Activated CD4-positive, CD25-positive, alpha-beta regulatory T cell treated with anti-CD3 and anti-CD28 coated beads, Interleukin-2, amount 50 U/mL, for 72 hours (primary cell): ENCODE results near the gene WDR6.

Source experiments
- DNase-seq: peaks from one replicate; pipeline ENCODE4 v3.0.0; 2021

Gene WDR6

GRCh38 chr3:49017229-49017970 is 10.2 kb downstream of the WDR6 start:
- DNase-seq: no peak

GRCh38 chr3:49017971-49018706 is 10.9 kb downstream of the WDR6 start, which contains the start of gene DALRD3:
DALRD3 (minus strand) TSS chr3:49018580; CDS start chr3:49018564, 16 bp downstream.
- DNase-seq: peak; percentile 61

- DNase-seq: no peak
These were observed 11.5 kb downstream of the WDR6 start for GRCh38 chr3:49018707-49019006.

GRCh38 chr3:49019941-49020329 is 12.7 kb downstream of the WDR6 start:
- DNase-seq: no peak

- DNase-seq: peak; percentile 62
These were observed 13.4 kb downstream of the WDR6 start for GRCh38 chr3:49020330-49021212.

GRCh38 chr3:49021213-49021812 is 14.1 kb downstream of the WDR6 start:
- peak; percentile 98 for DNase-seq

- peak; percentile 95 for DNase-seq
These were observed 14.9 kb downstream of the WDR6 start, which contains the start of gene NDUFAF3 for GRCh38 chr3:49021813-49022687. NDUFAF3 (plus strand) TSS chr3:49022121; CDS start chr3:49022145, 24 bp downstream.

GRCh38 chr3:49022688-49023171 is 15.5 kb downstream of the WDR6 start:
- no peak for DNase-seq

- DNase-seq: no peak
These were observed 16.6 kb downstream of the WDR6 start for GRCh38 chr3:49023775-49024174.

GRCh38 chr3:49024449-49024848 is 17.3 kb downstream of the WDR6 start:
- DNase-seq: no peak

- DNase-seq: no peak
These were observed 18.0 kb downstream of the WDR6 start for GRCh38 chr3:49025005-49025792.

GRCh38 chr3:49025793-49026520 is 18.8 kb downstream of the WDR6 start:
- DNase-seq: no peak

- no peak for DNase-seq
These were observed 19.3 kb downstream of the WDR6 start for GRCh38 chr3:49026536-49026935.

GRCh38 chr3:49027634-49028033 is 20.4 kb downstream of the WDR6 start:
- no peak for DNase-seq

- no peak for DNase-seq
These were observed 21.1 kb downstream of the WDR6 start for GRCh38 chr3:49028298-49028672.

- DNase-seq: peak; percentile 94
These were observed 21.7 kb downstream of the WDR6 start, which contains the start of gene IMPDH2 for GRCh38 chr3:49028673-49029562. IMPDH2 (minus strand) TSS chr3:49029398; CDS start chr3:49029350, 48 bp downstream.

GRCh38 chr3:49029563-49029884 is 22.3 kb downstream of the WDR6 start:
- no peak for DNase-seq

- DNase-seq: no peak
These were observed 23.1 kb downstream of the WDR6 start for GRCh38 chr3:49030321-49030720.

- DNase-seq: no peak
These were observed 25.6 kb downstream of the WDR6 start for GRCh38 chr3:49032646-49033304.
